Natural killer cell (primary cell): Measurements from ENCODE around the gene ACSL1. TPM values are rescaled to one million over a fixed set of nuclear protein-coding genes. Genes with fewer than 3 reads are reported as not detected.

Experiments used
- ATAC-seq, 3 donors: fragments of 150-1000 bp in 2 of 3; fragments of 200-7000 bp in 1 of 3; cut with Tn5 transposase; 1 replicate in 1 of 3; 2 replicates in 2 of 3; pipeline ENCODE4 v1.10.0; 2021; ENCODE audit warnings: mild to moderate bottlenecking in 2 of 3, moderate library complexity in 2 of 3
- DNase-seq, 2 donors: peaks; one replicate each; pipeline versions ENCODE4 v3.0.0 to v3.0.0-alpha.2; 2013 to 2021; ENCODE audit warnings: mixed read lengths in 1 of 2
- H3K27ac ChIP-seq: one replicate; pipeline ENCODE4 v1.5.1; 2013; ENCODE audit warnings: mild to moderate bottlenecking, low read length
- H3K27me3 ChIP-seq: one replicate; pipeline ENCODE4 v1.6.1; 2013; ENCODE audit warnings: low read length; ENCODE audit not compliant: control insufficient read depth, insufficient read depth
- H3K36me3 ChIP-seq: one replicate; pipeline ENCODE4 v1.6.1; 2013; ENCODE audit warnings: low read length; ENCODE audit not compliant: control insufficient read depth, insufficient read depth
- H3K4me1 ChIP-seq: one replicate; pipeline ENCODE4 v1.6.1; 2013; ENCODE audit warnings: low read length; ENCODE audit not compliant: control insufficient read depth, insufficient read depth
- H3K4me3 ChIP-seq: one replicate; pipeline ENCODE4 v1.5.1; 2013; ENCODE audit warnings: low read length
- H3K9me3 ChIP-seq: one replicate; pipeline ENCODE4 v1.6.1; 2013; ENCODE audit warnings: low read length; ENCODE audit not compliant: control insufficient read depth, insufficient read depth
- H3K27ac Mint-ChIP-seq, 2 donors: one replicate each; pipeline ENCODE4 v1.8.0; 2022; ENCODE audit warnings: mild to moderate bottlenecking in 2 of 2, mixed read lengths in 2 of 2, moderate library complexity in 1 of 2
- H3K27me3 Mint-ChIP-seq, 2 donors: one replicate each; pipeline ENCODE4 v1.8.0; 2022; ENCODE audit warnings: low read depth in 2 of 2, mixed read lengths in 2 of 2
- H3K36me3 Mint-ChIP-seq: one replicate; pipeline ENCODE4 v1.8.0; 2022; ENCODE audit warnings: mixed read lengths
- H3K4me1 Mint-ChIP-seq, 2 donors: one replicate each; pipeline ENCODE4 v1.8.0; 2022; ENCODE audit warnings: mixed read lengths in 2 of 2
- H3K4me3 Mint-ChIP-seq: one replicate; pipeline ENCODE4 v1.8.0; 2022; ENCODE audit warnings: mild to moderate bottlenecking, moderate library complexity, mixed read lengths
- H3K9me3 Mint-ChIP-seq, 2 donors: one replicate each; pipeline ENCODE4 v1.8.0; 2022; ENCODE audit warnings: mixed read lengths in 2 of 2
- WGBS: methylation state at CpG from one replicate; pipeline ENCODE4 v1.1.7; 2013; ENCODE audit warnings: missing lambda C conversion rate; ENCODE audit not compliant: insufficient coverage; 5-methylcytosine and 5-hydroxymethylcytosine counted together
- intact Hi-C: fragments of 100-400 bp; cut with micrococcal nuclease; formaldehyde crosslinking; loops from one replicate; pipeline ENCODE4 v1.14.2; 2022
- total RNA-seq, 4 donors: library from RNA; stranded (reverse); fragments of 120-200 nt in 1 of 4; gene quantifications; one replicate each; pipeline versions ENCODE4 v1.2.3 to v1.2.4, GENCODE V29; 2013 to 2022
- TF ChIP-seq, protein P1 (sequence below): fragments of 200-600 bp; IDR thresholded peaks from one replicate; pipeline ENCODE4 v1.8.0; 2022; ENCODE audit warnings: antibody characterized with exemption

Gene ACSL1
- total RNA-seq, 3 donors from 2014 or later (not counting 1 experiment from before 2014, with no cell fraction given) = 13.2 to 43.1 (median 13.3) TPM

DNA sequence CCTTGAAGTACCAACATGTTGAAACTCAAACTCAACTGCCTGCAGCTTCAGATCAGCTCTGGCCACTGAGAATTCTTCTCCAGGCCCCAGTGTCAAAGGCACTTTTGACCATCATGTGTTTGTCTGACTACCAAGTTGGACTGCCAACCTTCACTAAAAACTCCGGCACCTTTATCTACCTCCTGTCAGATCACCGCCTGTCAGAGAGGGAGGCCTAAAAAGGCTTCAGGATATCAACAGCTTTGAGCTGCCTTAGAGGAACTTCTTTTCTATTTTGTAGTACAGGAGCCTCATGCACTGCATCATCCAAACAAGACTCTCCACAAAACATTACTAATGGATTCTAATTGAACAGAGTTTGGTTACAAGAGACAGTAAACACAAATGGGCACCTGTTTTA, 2.8 kb downstream of the ACSL1 start:
- ATAC-seq = no peak
- H3K9me3 ChIP-seq = no peaks in the 10 kb centered on the region
- H3K4me3 Mint-ChIP-seq = peak overlapping the region; percentile 52
- H3K36me3 Mint-ChIP-seq = no peaks in the 10 kb centered on the region
- TF ChIP-seq, protein P1, sequence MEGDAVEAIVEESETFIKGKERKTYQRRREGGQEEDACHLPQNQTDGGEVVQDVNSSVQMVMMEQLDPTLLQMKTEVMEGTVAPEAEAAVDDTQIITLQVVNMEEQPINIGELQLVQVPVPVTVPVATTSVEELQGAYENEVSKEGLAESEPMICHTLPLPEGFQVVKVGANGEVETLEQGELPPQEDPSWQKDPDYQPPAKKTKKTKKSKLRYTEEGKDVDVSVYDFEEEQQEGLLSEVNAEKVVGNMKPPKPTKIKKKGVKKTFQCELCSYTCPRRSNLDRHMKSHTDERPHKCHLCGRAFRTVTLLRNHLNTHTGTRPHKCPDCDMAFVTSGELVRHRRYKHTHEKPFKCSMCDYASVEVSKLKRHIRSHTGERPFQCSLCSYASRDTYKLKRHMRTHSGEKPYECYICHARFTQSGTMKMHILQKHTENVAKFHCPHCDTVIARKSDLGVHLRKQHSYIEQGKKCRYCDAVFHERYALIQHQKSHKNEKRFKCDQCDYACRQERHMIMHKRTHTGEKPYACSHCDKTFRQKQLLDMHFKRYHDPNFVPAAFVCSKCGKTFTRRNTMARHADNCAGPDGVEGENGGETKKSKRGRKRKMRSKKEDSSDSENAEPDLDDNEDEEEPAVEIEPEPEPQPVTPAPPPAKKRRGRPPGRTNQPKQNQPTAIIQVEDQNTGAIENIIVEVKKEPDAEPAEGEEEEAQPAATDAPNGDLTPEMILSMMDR = no peak
- DNase-seq = no peak
- H3K27ac ChIP-seq = no peak overlapping the region
- intact Hi-C loops = loop anchor here (5.0 kb wide), 1 partner anchor 76 kb away; no protein-coding TSS in a partner anchor
- H3K4me1 ChIP-seq = peaks cover 35% of the 10 kb centered on the region
- no peaks in the 10 kb centered on the region for H3K27me3 ChIP-seq
- WGBS = 100% methylated on average over 2 of the region's 2 CpGs
- no peaks in the 10 kb centered on the region for H3K9me3 Mint-ChIP-seq
- no peak overlapping the region for H3K4me3 ChIP-seq
- H3K27ac Mint-ChIP-seq = no peak overlapping the region
- H3K27me3 Mint-ChIP-seq = peaks cover 6 to 8% of the 10 kb centered on the region in 2 donors
- peaks cover 30 to 44% of the 10 kb centered on the region in 2 donors for H3K4me1 Mint-ChIP-seq
- H3K36me3 ChIP-seq = no peaks in the 10 kb centered on the region

DNA sequence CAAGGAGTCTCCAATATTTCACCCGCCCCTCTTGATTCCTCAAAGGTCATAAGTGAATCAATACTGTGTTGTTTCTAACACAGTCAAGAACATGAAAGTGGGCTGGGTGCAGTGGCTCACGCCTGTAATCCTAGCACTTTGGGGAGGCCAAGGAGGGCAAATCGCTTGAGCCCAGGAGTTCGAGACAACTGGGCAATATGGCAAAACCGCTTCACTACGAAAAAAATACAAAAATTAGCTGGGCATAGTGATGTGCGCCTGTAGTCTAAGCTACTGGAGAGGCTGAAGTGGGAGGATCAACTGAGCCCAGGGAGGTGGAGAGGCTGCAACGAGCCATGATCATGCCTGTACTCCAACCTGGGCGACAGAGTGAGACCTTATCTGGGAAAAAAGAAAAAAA, 3.4 kb downstream of the ACSL1 start:
- Histone ChIP-seq H3K4me3 (no peak overlapping the region), H3K4me1 (peaks cover 39% of the 10 kb centered on the region), H3K9me3 (no peaks in the 10 kb centered on the region), H3K27me3 (no peaks in the 10 kb centered on the region), H3K27ac (no peak overlapping the region), H3K36me3 (no peaks in the 10 kb centered on the region)
- Mint-ChIP-seq H3K27me3 (peaks cover 2% of the 10 kb centered on the region in 2 donors), H3K27ac (no peak overlapping the region), H3K4me1 (peaks cover 27 to 48% of the 10 kb centered on the region in 2 donors), H3K36me3 (no peaks in the 10 kb centered on the region), H3K4me3 (no peak overlapping the region), H3K9me3 (no peaks in the 10 kb centered on the region)
- ATAC-seq (no peak), DNase-seq (no peak)
- intact Hi-C loops = loop anchor here (5.0 kb wide), 1 partner anchor 75 kb away; no protein-coding TSS in a partner anchor
- TF ChIP-seq, protein P1 = no peak
- WGBS = 96% methylated on average over 9 of the region's 9 CpGs

DNA sequence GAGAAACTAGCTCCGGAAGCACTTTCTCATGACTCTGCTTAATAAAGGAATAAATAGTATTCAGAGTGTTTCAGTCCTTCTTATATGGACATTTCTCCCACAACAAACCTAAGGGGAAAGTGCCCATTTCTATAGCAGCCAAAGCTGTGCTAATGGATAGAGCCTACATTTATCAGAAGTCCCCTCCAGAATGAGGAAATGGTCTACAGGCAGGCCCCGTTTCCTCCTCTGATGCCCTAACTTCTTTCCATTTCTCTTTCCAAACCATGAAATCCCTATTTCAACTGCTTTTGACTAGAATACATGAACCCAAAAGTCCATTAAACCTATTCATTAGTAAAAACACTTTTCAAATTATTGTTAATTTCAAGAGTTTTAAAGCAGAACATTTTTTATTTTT, 4.5 kb downstream of the ACSL1 start:
- Histone ChIP-seq H3K36me3 (no peaks in the 10 kb centered on the region), H3K27ac (no peak overlapping the region), H3K4me1 (peaks cover 30% of the 10 kb centered on the region), H3K4me3 (no peak overlapping the region), H3K9me3 (no peaks in the 10 kb centered on the region), H3K27me3 (no peaks in the 10 kb centered on the region)
- ATAC-seq (no peak), DNase-seq (no peak)
- TF ChIP-seq, protein P1 = no peak
- peaks cover 15 to 44% of the 10 kb centered on the region in 2 donors for H3K4me1 Mint-ChIP-seq
- intact Hi-C loops = loop anchor here (5.0 kb wide), 1 partner anchor 74 kb away; no protein-coding TSS in a partner anchor
- H3K9me3 Mint-ChIP-seq = no peaks in the 10 kb centered on the region
- H3K36me3 Mint-ChIP-seq = no peaks in the 10 kb centered on the region
- H3K27ac Mint-ChIP-seq = no peak overlapping the region
- WGBS = 69% methylated on average over 2 of the region's 2 CpGs
- no peak overlapping the region for H3K4me3 Mint-ChIP-seq
- no peaks in the 10 kb centered on the region for H3K27me3 Mint-ChIP-seq

DNA sequence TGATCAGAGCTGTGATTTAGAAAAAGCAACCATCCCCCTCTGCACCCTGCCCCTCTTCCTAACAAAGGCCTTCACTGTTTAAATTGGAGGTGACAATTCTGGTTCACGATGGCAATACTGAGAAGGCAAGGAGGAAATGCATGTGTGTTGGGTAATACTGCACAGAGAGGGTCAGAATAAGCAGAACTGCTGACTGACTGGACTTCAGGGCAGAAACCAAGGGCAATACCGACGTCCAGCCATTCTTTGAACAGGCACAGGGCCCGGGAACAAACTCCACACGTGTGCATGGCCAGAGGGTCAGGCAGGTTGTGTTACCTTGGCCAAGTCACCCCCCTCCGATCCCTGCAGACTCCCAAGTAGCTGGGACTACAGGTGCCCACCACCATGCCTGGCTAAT, 6.0 kb downstream of the ACSL1 start:
- no peaks in the 10 kb centered on the region for H3K9me3 ChIP-seq
- Mint-ChIP-seq H3K27me3 (no peaks in the 10 kb centered on the region), H3K4me3 (no peak overlapping the region), H3K9me3 (no peaks in the 10 kb centered on the region), H3K27ac (no peak overlapping the region), H3K4me1 (peaks cover 24 to 51% of the 10 kb centered on the region in 2 donors), H3K36me3 (no peaks in the 10 kb centered on the region)
- ATAC-seq (peak in 1 of 3 donors; percentile 40), DNase-seq (no peak)
- H3K4me3 ChIP-seq = no peak overlapping the region
- H3K27me3 ChIP-seq = no peaks in the 10 kb centered on the region
- TF ChIP-seq, protein P1 = no peak
- intact Hi-C loops = loop anchor here (5.0 kb wide), 1 partner anchor 72 kb away; no protein-coding TSS in a partner anchor
- 80% methylated on average over 6 of the region's 6 CpGs for WGBS
- no peak overlapping the region for H3K27ac ChIP-seq
- peaks cover 39% of the 10 kb centered on the region for H3K4me1 ChIP-seq
- H3K36me3 ChIP-seq = no peaks in the 10 kb centered on the region
